Lower lobe of right lung (tissue), 2 donors: ENCODE data around the gene DNAAF1. TPM values are rescaled to one million over a fixed set of nuclear protein-coding genes. Genes with fewer than 3 reads are reported as not detected.

ENCODE experiments used
- ATAC-seq, 2 donors: fragments of 200-7000 bp; cut with Tn5 transposase; one replicate each; pipeline ENCODE4 v1.9.1; 2020 to 2022; ENCODE audit warnings: mild to moderate bottlenecking in 2 of 2, moderate library complexity in 2 of 2
- DNase-seq: peaks from one replicate; pipeline ENCODE4 v3.0.0-alpha.2; 2020
- H3K27ac ChIP-seq: fragments of 200-600 bp; one replicate; pipeline ENCODE4 v1.8.0; 2022
- H3K27me3 ChIP-seq: fragments of 200-600 bp; one replicate; pipeline ENCODE4 v1.8.0; 2022; ENCODE audit warnings: low read depth
- H3K36me3 ChIP-seq: fragments of 200-600 bp; one replicate; pipeline ENCODE4 v1.8.0; 2022; ENCODE audit warnings: mild to moderate bottlenecking
- H3K4me1 ChIP-seq: fragments of 200-600 bp; one replicate; pipeline ENCODE4 v1.8.0; 2022
- H3K4me3 ChIP-seq: fragments of 200-600 bp; one replicate; pipeline ENCODE4 v1.8.0; 2022; ENCODE audit warnings: mild to moderate bottlenecking
- H3K9me3 ChIP-seq: fragments of 200-600 bp; one replicate; pipeline ENCODE4 v1.8.0; 2022
- CTCF ChIP-seq: fragments of 200-600 bp; IDR thresholded peaks from one replicate; pipeline ENCODE4 v1.8.0; 2022; ENCODE audit warnings: antibody characterized with exemption, mild to moderate bottlenecking
- intact Hi-C: fragments of 100-400 bp; cut with DNase I; formaldehyde crosslinking; loops from one replicate; pipeline ENCODE4 v1.11.0; 2022
- total RNA-seq: library from RNA; stranded (reverse); fragmentation: NEBNext Ultra II Directional; extraction: Animal tissue kit (Norgen Biotek cat#: 25700); gene quantifications from one replicate; pipeline ENCODE4 v1.2.1, GENCODE V29; 2021
- donor health status: DM: no; HTN: yes; CAD: no; lungs with severe emphysema.

DNAAF1 gene
- total RNA-seq, 1 donor from 2014 or later, result 18.8 TPM

- TF ChIP-seq CTCF, result no peak
- ATAC-seq, result peak in 1 of 2 donors; percentile 31
Observed at GRCh38 chr16:84104231-84104630, 40.9 kb upstream of the DNAAF1 start.

GRCh38 chr16:84105301-84105815, 39.8 kb upstream of the DNAAF1 start:
- intact Hi-C loops, result no loop called here
- no peak overlapping the region for H3K27ac ChIP-seq
- H3K4me1 ChIP-seq, result peaks cover 27% of the 10 kb centered on the region
- no peak overlapping the region for H3K4me3 ChIP-seq
- no peaks in the 10 kb centered on the region for H3K9me3 ChIP-seq
- DNase-seq, result no peak
- no peak for ATAC-seq
- no peak for TF ChIP-seq CTCF
- H3K36me3 ChIP-seq, result peaks cover 28% of the 10 kb centered on the region
- no peaks in the 10 kb centered on the region for H3K27me3 ChIP-seq

More at GRCh38 chr16:84104231-84104630, 40.9 kb upstream of the DNAAF1 start:
- Histone ChIP-seq H3K9me3 (no peaks in the 10 kb centered on the region), H3K4me3 (no peak overlapping the region), H3K27ac (no peak overlapping the region), H3K36me3 (peaks cover 32% of the 10 kb centered on the region), H3K4me1 (peaks cover 31% of the 10 kb centered on the region), H3K27me3 (no peaks in the 10 kb centered on the region)
- intact Hi-C loops, result no loop called here
- no peak for DNase-seq

GRCh38 chr16:84105948-84106740, 39.0 kb upstream of the DNAAF1 start:
- Histone ChIP-seq H3K36me3 (peaks cover 24% of the 10 kb centered on the region), H3K27me3 (no peaks in the 10 kb centered on the region), H3K27ac (no peak overlapping the region), H3K9me3 (no peaks in the 10 kb centered on the region), H3K4me1 (peaks cover 26% of the 10 kb centered on the region), H3K4me3 (no peak overlapping the region)
- intact Hi-C loops, result no loop called here
- ATAC-seq (no peak), DNase-seq (no peak)
- no peak for TF ChIP-seq CTCF

- no peak for TF ChIP-seq CTCF
- Histone ChIP-seq H3K36me3 (peaks cover 19% of the 10 kb centered on the region), H3K27me3 (no peaks in the 10 kb centered on the region), H3K4me3 (no peak overlapping the region), H3K9me3 (no peaks in the 10 kb centered on the region), H3K4me1 (peaks cover 21% of the 10 kb centered on the region), H3K27ac (no peak overlapping the region)
- ATAC-seq (no peak), DNase-seq (no peak)
- intact Hi-C loops, result no loop called here
Observed at GRCh38 chr16:84107921-84108320, 37.2 kb upstream of the DNAAF1 start.

GRCh38 chr16:84109598-84110335, 35.3 kb upstream of the DNAAF1 start:
- Histone ChIP-seq H3K27me3 (no peaks in the 10 kb centered on the region), H3K9me3 (no peaks in the 10 kb centered on the region), H3K4me1 (peaks cover 19% of the 10 kb centered on the region), H3K27ac (no peak overlapping the region), H3K4me3 (no peak overlapping the region), H3K36me3 (peaks cover 19% of the 10 kb centered on the region)
- ATAC-seq, result no peak
- no peak for TF ChIP-seq CTCF
- no peak for DNase-seq
- intact Hi-C loops, result no loop called here
